Measurements from ENCODE around the gene ANKEF1. TPM values are rescaled to one million over a fixed set of nuclear protein-coding genes. Genes with fewer than 3 reads are reported as not detected.
A peak's percentile ranks its signal among the peaks of the same experiment; 100 is the strongest.

Gene ANKEF1
- polyA plus RNA-seq, 1 donor (not counting 4 experiments of a cell fraction or from before 2014, with no cell fraction given): 12.4 TPM

- Histone ChIP-seq H3K36me3 (ENCODE audit: control insufficient read depth in 2 of 2, extremely low read depth in 1 of 2, insufficient read depth in 2 of 2, low read length in 2 of 2) (peaks cover 2 to 4% of the 10 kb centered on the region in 2 experiments), H4K20me1 (ENCODE audit: control insufficient read depth, extremely low read depth, insufficient read depth, low read length) (no peaks in the 10 kb centered on the region), H3K27ac (ENCODE audit: control insufficient read depth, insufficient read depth, low read length) (peak overlapping the region; percentile 37), H3K4me2 (ENCODE audit: control insufficient read depth, extremely low read depth, insufficient read depth, low read depth, low read length) (peak overlapping the region; percentile 75), H3K9ac (ENCODE audit: control insufficient read depth, extremely low read depth, insufficient read depth, low read length) (no peak overlapping the region), H3K4me1 (ENCODE audit: control insufficient read depth, extremely low read depth, insufficient read depth, low read length) (peaks cover 18% of the 10 kb centered on the region), H3K9me3 (ENCODE audit: control insufficient read depth, low read depth, low read length) (no peaks in the 10 kb centered on the region), H3K9me1 (ENCODE audit: control insufficient read depth, extremely low read depth, insufficient read depth, low read length) (no peaks in the 10 kb centered on the region), H3K4me3 (ENCODE audit: control insufficient read depth in 2 of 3, extremely low read depth in 1 of 3, insufficient read depth in 2 of 3, low read depth in 1 of 3, low read length in 3 of 3) (peak overlapping the region in 1 of 3 experiments; percentile 30), H3K79me2 (ENCODE audit: control insufficient read depth, insufficient read depth, low read length) (no peaks in the 10 kb centered on the region), H3K27me3 (ENCODE audit: control insufficient read depth, extremely low read depth, insufficient read depth, low read length) (no peaks in the 10 kb centered on the region), H2AFZ (ENCODE audit: control insufficient read depth, low read length) (peak overlapping the region; percentile 31)
- dilution Hi-C loops (cut with MboI; ENCODE audit: extremely low pct_ligation_motif_present, low sequenced_read_pairs): no loop called here
- FAIRE-seq: peak; percentile 34
- no peak for DNase-seq (ENCODE audit: low read depth, low spot score)
- TF ChIP-seq, protein P1, sequence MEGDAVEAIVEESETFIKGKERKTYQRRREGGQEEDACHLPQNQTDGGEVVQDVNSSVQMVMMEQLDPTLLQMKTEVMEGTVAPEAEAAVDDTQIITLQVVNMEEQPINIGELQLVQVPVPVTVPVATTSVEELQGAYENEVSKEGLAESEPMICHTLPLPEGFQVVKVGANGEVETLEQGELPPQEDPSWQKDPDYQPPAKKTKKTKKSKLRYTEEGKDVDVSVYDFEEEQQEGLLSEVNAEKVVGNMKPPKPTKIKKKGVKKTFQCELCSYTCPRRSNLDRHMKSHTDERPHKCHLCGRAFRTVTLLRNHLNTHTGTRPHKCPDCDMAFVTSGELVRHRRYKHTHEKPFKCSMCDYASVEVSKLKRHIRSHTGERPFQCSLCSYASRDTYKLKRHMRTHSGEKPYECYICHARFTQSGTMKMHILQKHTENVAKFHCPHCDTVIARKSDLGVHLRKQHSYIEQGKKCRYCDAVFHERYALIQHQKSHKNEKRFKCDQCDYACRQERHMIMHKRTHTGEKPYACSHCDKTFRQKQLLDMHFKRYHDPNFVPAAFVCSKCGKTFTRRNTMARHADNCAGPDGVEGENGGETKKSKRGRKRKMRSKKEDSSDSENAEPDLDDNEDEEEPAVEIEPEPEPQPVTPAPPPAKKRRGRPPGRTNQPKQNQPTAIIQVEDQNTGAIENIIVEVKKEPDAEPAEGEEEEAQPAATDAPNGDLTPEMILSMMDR (optimal IDR thresholded peaks at IDR 0.05 in 1 of 3, IDR thresholded peaks at IDR 0.05 in 1 of 3, conservative IDR thresholded peaks at IDR 0.05 in 1 of 3; ENCODE audit: extremely low read depth in 1 of 3, insufficient read depth in 2 of 3, low read length in 3 of 3): no peak
- no peak for TF ChIP-seq EZH2 (IDR thresholded peaks at IDR 0.05; ENCODE audit: low read length)
Measured at GRCh38 chr20:10059006-10059405, 24.2 kb downstream of the ANKEF1 start.

DNA sequence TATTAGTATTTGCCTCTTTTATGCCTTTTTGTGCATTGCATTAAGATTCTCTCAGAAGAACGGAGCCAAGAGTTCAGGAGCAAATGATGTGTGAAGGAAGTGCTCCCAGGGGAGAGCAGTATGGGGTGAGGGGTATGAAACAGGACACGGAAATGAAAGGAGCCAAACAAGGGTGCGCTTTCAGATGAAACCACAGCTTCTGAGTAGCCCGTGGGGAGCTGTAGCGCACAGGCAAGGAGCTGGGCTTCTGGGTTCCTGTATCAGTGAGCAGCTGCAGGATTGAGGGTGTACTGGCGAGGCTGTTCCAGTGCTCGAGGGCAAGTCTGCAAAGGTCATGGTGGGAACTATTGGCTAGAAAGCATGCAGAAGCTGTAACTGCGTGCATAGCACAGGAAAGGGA, 25.4 kb downstream of the ANKEF1 start:
- H3K4me1 ChIP-seq (ENCODE audit: control insufficient read depth, extremely low read depth, insufficient read depth, low read length): peaks cover 21% of the 10 kb centered on the region
- FAIRE-seq: no peak
- no peak overlapping the region for H2AFZ ChIP-seq (ENCODE audit: control insufficient read depth, low read length)
- no peak overlapping the region for H3K4me2 ChIP-seq (ENCODE audit: control insufficient read depth, extremely low read depth, insufficient read depth, low read depth, low read length)
- no peaks in the 10 kb centered on the region for H3K9me3 ChIP-seq (ENCODE audit: control insufficient read depth, low read depth, low read length)
- no peaks in the 10 kb centered on the region for H4K20me1 ChIP-seq (ENCODE audit: control insufficient read depth, extremely low read depth, insufficient read depth, low read length)
- TF ChIP-seq, protein P1 (optimal IDR thresholded peaks at IDR 0.05 in 1 of 3, IDR thresholded peaks at IDR 0.05 in 1 of 3, conservative IDR thresholded peaks at IDR 0.05 in 1 of 3; ENCODE audit: extremely low read depth in 1 of 3, insufficient read depth in 2 of 3, low read length in 3 of 3): no peak
- TF ChIP-seq EZH2 (IDR thresholded peaks at IDR 0.05; ENCODE audit: low read length): no peak
- H3K36me3 ChIP-seq (ENCODE audit: control insufficient read depth in 2 of 2, extremely low read depth in 1 of 2, insufficient read depth in 2 of 2, low read length in 2 of 2): peaks cover 2 to 4% of the 10 kb centered on the region in 2 experiments
- no peak overlapping the region for H3K27ac ChIP-seq (ENCODE audit: control insufficient read depth, insufficient read depth, low read length)
- no peak overlapping the region for H3K4me3 ChIP-seq (ENCODE audit: control insufficient read depth in 2 of 3, extremely low read depth in 1 of 3, insufficient read depth in 2 of 3, low read depth in 1 of 3, low read length in 3 of 3)
- no peak overlapping the region for H3K9ac ChIP-seq (ENCODE audit: control insufficient read depth, extremely low read depth, insufficient read depth, low read length)
- DNase-seq (ENCODE audit: low read depth, low spot score): no peak
- H3K9me1 ChIP-seq (ENCODE audit: control insufficient read depth, extremely low read depth, insufficient read depth, low read length): no peaks in the 10 kb centered on the region
- dilution Hi-C loops (cut with MboI; ENCODE audit: extremely low pct_ligation_motif_present, low sequenced_read_pairs): no loop called here
- H3K79me2 ChIP-seq (ENCODE audit: control insufficient read depth, insufficient read depth, low read length): no peaks in the 10 kb centered on the region
- no peaks in the 10 kb centered on the region for H3K27me3 ChIP-seq (ENCODE audit: control insufficient read depth, extremely low read depth, insufficient read depth, low read length)

All from keratinocyte (primary cell).